Mesendoderm (in vitro differentiated cells): Measurements from ENCODE around the gene CYP11A1.

Source experiments
- DNase-seq: peaks from one replicate; pipeline ENCODE4 v3.0.0; 2013
- H2AK5ac ChIP-seq: 2 replicates; pipeline ENCODE4 v1.6.1; 2013; ENCODE audit warnings: low read length, inconsistent platforms
- H2BK120ac ChIP-seq: 2 replicates; pipeline ENCODE4 v1.6.1; 2013; ENCODE audit warnings: low read depth, mild to moderate bottlenecking, low read length, moderate library complexity, mixed read lengths
- H2BK15ac ChIP-seq: replicated peaks from 2 replicates; pipeline ENCODE4 v1.6.1; 2013; ENCODE audit warnings: low read depth, mild to moderate bottlenecking, moderate library complexity
- H2BK5ac ChIP-seq: 2 replicates; pipeline ENCODE4 v1.6.1; 2013; ENCODE audit warnings: low read length, inconsistent platforms
- H3K18ac ChIP-seq: 2 replicates; pipeline ENCODE4 v1.6.1; 2013; ENCODE audit warnings: mild to moderate bottlenecking, low read length, mixed read lengths
- H3K23ac ChIP-seq: one replicate; pipeline ENCODE4 v1.6.1; 2013; ENCODE audit warnings: low read length
- H3K27ac ChIP-seq: 2 replicates; pipeline ENCODE4 v1.5.1; 2013; ENCODE audit warnings: low read depth, mild to moderate bottlenecking, inconsistent platforms, low read length, moderate library complexity
- H3K27me3 ChIP-seq: 2 replicates; pipeline ENCODE4 v1.6.1; 2013; ENCODE audit warnings: low read length, control low read depth, mild to moderate bottlenecking, inconsistent platforms; ENCODE audit not compliant: insufficient read depth, poor library complexity
- H3K36me3 ChIP-seq: 2 replicates; pipeline ENCODE4 v1.6.1; 2013; ENCODE audit warnings: low read length, inconsistent platforms; ENCODE audit not compliant: control insufficient read depth, insufficient read depth
- H3K4ac ChIP-seq: one replicate; pipeline ENCODE4 v1.6.1; 2013; ENCODE audit warnings: low read depth, mild to moderate bottlenecking, low read length, moderate library complexity
- H3K4me1 ChIP-seq: 2 replicates; pipeline ENCODE4 v1.6.1; 2013; ENCODE audit warnings: low read depth, low read length, inconsistent platforms; ENCODE audit not compliant: control insufficient read depth
- H3K4me2 ChIP-seq: 2 replicates; pipeline ENCODE4 v1.6.1; 2013; ENCODE audit warnings: low read length
- H3K4me3 ChIP-seq: 2 replicates; pipeline ENCODE4 v1.5.1; 2013; ENCODE audit warnings: mild to moderate bottlenecking, low read length
- H3K56ac ChIP-seq: one replicate; pipeline ENCODE4 v1.6.1; 2013; ENCODE audit warnings: low read length
- H3K79me1 ChIP-seq: 2 replicates; pipeline ENCODE4 v1.6.1; 2013; ENCODE audit warnings: low read length, inconsistent platforms
- H3K79me2 ChIP-seq: 2 replicates; pipeline ENCODE4 v1.6.1; 2013; ENCODE audit warnings: mild to moderate bottlenecking, low read length; ENCODE audit not compliant: control insufficient read depth, insufficient read depth
- H3K9ac ChIP-seq: 2 replicates; pipeline ENCODE4 v1.6.1; 2013; ENCODE audit warnings: low read length, inconsistent platforms
- H4K5ac ChIP-seq: one replicate; pipeline ENCODE4 v1.6.1; 2013; ENCODE audit warnings: low read length
- H4K8ac ChIP-seq: one replicate; pipeline ENCODE4 v1.6.1; 2013; ENCODE audit warnings: low read depth, mild to moderate bottlenecking, control low read depth, low read length, moderate library complexity
- WGBS: extraction: QIAGEN DNeasy Blood & Tissue Kit; methylation state at CpG from one replicate; pipeline ENCODE4 v1.1.7; 2013; ENCODE audit warnings: low lambda C conversion rate, missing lambda C conversion rate; ENCODE audit not compliant: insufficient coverage; ENCODE audit errors: extremely low coverage; 5-methylcytosine and 5-hydroxymethylcytosine counted together

CYP11A1 gene

GRCh38 chr15:74402873-74403587 is 35.6 kb upstream of the CYP11A1 start:
- Histone ChIP-seq H3K4me2 (no peak overlapping the region), H3K56ac (no peak overlapping the region), H2BK120ac (no peak overlapping the region), H3K4ac (no peak overlapping the region), H3K27ac (no peak overlapping the region), H4K8ac (no peak overlapping the region), H3K36me3 (no peaks in the 10 kb centered on the region), H3K4me3 (no peak overlapping the region), H3K23ac (no peak overlapping the region), H3K4me1 (peaks cover 3% of the 10 kb centered on the region), H2BK5ac (no peak overlapping the region), H3K79me2 (no peaks in the 10 kb centered on the region), H2BK15ac (no peak overlapping the region), H3K9ac (no peak overlapping the region), H3K18ac (no peak overlapping the region), H2AK5ac (no peak overlapping the region), H3K79me1 (no peaks in the 10 kb centered on the region), H4K5ac (no peak overlapping the region), H3K27me3 (no peaks in the 10 kb centered on the region)
- WGBS, result no CpG with 5 or more reads among the region's 13 CpGs
- DNase-seq, result no peak

- Histone ChIP-seq H3K9ac (no peak overlapping the region), H4K5ac (no peak overlapping the region), H4K8ac (no peak overlapping the region), H3K4me2 (no peak overlapping the region), H3K27me3 (no peaks in the 10 kb centered on the region), H2BK15ac (no peak overlapping the region), H3K4me3 (no peak overlapping the region), H2AK5ac (no peak overlapping the region), H3K79me2 (no peaks in the 10 kb centered on the region), H3K56ac (no peak overlapping the region), H3K36me3 (no peaks in the 10 kb centered on the region), H2BK120ac (no peak overlapping the region), H3K4me1 (peaks cover 2% of the 10 kb centered on the region), H3K27ac (no peak overlapping the region), H3K79me1 (no peaks in the 10 kb centered on the region), H3K23ac (no peak overlapping the region), H2BK5ac (no peak overlapping the region), H3K4ac (no peak overlapping the region), H3K18ac (no peak overlapping the region)
- no peak for DNase-seq
- no CpG with 5 or more reads among the region's 5 CpGs for WGBS
These were observed 34.9 kb upstream of the CYP11A1 start for GRCh38 chr15:74402337-74402841.

GRCh38 chr15:74400915-74401757 is 33.7 kb upstream of the CYP11A1 start:
- Histone ChIP-seq H3K23ac (no peak overlapping the region), H3K9ac (no peak overlapping the region), H2BK5ac (no peak overlapping the region), H4K5ac (no peak overlapping the region), H3K27me3 (no peaks in the 10 kb centered on the region), H3K18ac (no peak overlapping the region), H3K79me2 (no peaks in the 10 kb centered on the region), H3K4me3 (no peak overlapping the region), H3K4ac (no peak overlapping the region), H4K8ac (no peak overlapping the region), H2BK15ac (no peak overlapping the region), H3K4me1 (no peaks in the 10 kb centered on the region), H3K4me2 (no peak overlapping the region), H3K36me3 (no peaks in the 10 kb centered on the region), H3K27ac (no peak overlapping the region), H2AK5ac (no peak overlapping the region), H2BK120ac (no peak overlapping the region), H3K79me1 (no peaks in the 10 kb centered on the region), H3K56ac (no peak overlapping the region)
- no peak for DNase-seq
- no CpG with 5 or more reads among the region's 11 CpGs for WGBS

GRCh38 chr15:74400313-74400860 is 32.9 kb upstream of the CYP11A1 start:
- no peak overlapping the region for H2BK5ac ChIP-seq
- no peak overlapping the region for H2BK15ac ChIP-seq
- no peaks in the 10 kb centered on the region for H3K36me3 ChIP-seq
- no peak overlapping the region for H4K8ac ChIP-seq
- no peak overlapping the region for H3K9ac ChIP-seq
- H3K23ac ChIP-seq, result no peak overlapping the region
- DNase-seq, result no peak
- WGBS, result no CpG with 5 or more reads among the region's 10 CpGs
- no peak overlapping the region for H3K18ac ChIP-seq
- H3K79me2 ChIP-seq, result no peaks in the 10 kb centered on the region
- H3K79me1 ChIP-seq, result no peaks in the 10 kb centered on the region
- H3K4me2 ChIP-seq, result no peak overlapping the region
- H3K27me3 ChIP-seq, result no peaks in the 10 kb centered on the region
- H3K27ac ChIP-seq, result no peak overlapping the region
- H3K56ac ChIP-seq, result no peak overlapping the region
- H3K4me1 ChIP-seq, result no peaks in the 10 kb centered on the region
- no peak overlapping the region for H2BK120ac ChIP-seq
- no peak overlapping the region for H3K4me3 ChIP-seq
- no peak overlapping the region for H3K4ac ChIP-seq
- H2AK5ac ChIP-seq, result peak overlapping the region; percentile 58
- H4K5ac ChIP-seq, result no peak overlapping the region

- no peak overlapping the region for H3K9ac ChIP-seq
- H3K27ac ChIP-seq, result no peak overlapping the region
- no peak overlapping the region for H3K4me2 ChIP-seq
- H4K8ac ChIP-seq, result no peak overlapping the region
- H3K23ac ChIP-seq, result no peak overlapping the region
- H3K18ac ChIP-seq, result no peak overlapping the region
- no peaks in the 10 kb centered on the region for H3K36me3 ChIP-seq
- no peaks in the 10 kb centered on the region for H3K79me1 ChIP-seq
- H3K4ac ChIP-seq, result no peak overlapping the region
- peak overlapping the region; percentile 58 for H2AK5ac ChIP-seq
- no peak overlapping the region for H4K5ac ChIP-seq
- H3K4me3 ChIP-seq, result no peak overlapping the region
- H2BK120ac ChIP-seq, result no peak overlapping the region
- no peaks in the 10 kb centered on the region for H3K4me1 ChIP-seq
- H2BK15ac ChIP-seq, result no peak overlapping the region
- H3K56ac ChIP-seq, result no peak overlapping the region
- no peak overlapping the region for H2BK5ac ChIP-seq
- no peaks in the 10 kb centered on the region for H3K79me2 ChIP-seq
- WGBS, result no CpG with 5 or more reads among the region's 5 CpGs
- no peaks in the 10 kb centered on the region for H3K27me3 ChIP-seq
- DNase-seq, result no peak
These were observed 32.3 kb upstream of the CYP11A1 start for GRCh38 chr15:74399511-74400312.
